Brain microvascular endothelial cell (primary cell): Measurements from ENCODE around the gene HIRA.

Experiments
- DNase-seq: peaks from one replicate; pipeline ENCODE4 v3.0.0-alpha.2; 2020
- H3K27ac ChIP-seq: fragments of 250-450 bp; sonication (Bioruptor Pico); 2 replicates; pipeline ENCODE4 v1.5.1; 2020; ENCODE audit warnings: mild to moderate bottlenecking, moderate library complexity
- H3K27me3 ChIP-seq: fragments of 250-450 bp; sonication (Bioruptor Pico); replicated peaks from 2 replicates; pipeline ENCODE4 v1.5.1; 2020; ENCODE audit warnings: mild to moderate bottlenecking
- H3K36me3 ChIP-seq: fragments of 250-450 bp; sonication (Bioruptor Pico); replicated peaks from 2 replicates; pipeline ENCODE4 v1.5.1; 2020; ENCODE audit warnings: mild to moderate bottlenecking
- H3K4me3 ChIP-seq: 2 replicates; pipeline ENCODE4 v1.5.1; 2011; ENCODE audit warnings: low read depth, mild to moderate bottlenecking, control low read depth, low read length, moderate library complexity
- CTCF ChIP-seq: IDR thresholded peaks from 2 replicates; pipeline ENCODE4 v1.5.1; 2011; ENCODE audit warnings: low read depth, mild to moderate bottlenecking, moderate library complexity, low read length, control low read depth, inconsistent platforms; ENCODE audit errors: missing control alignments
- in situ Hi-C: cut with HindIII; loops from 2 replicates; pipeline ENCODE4 v1.10.0; 2017; ENCODE audit warnings: low sequenced_read_pairs, low pct_ligation_motif_present

Gene HIRA

GRCh38 chr22:19406846-19407245, 24.7 kb downstream of the HIRA start:
- DNase-seq = no peak
- H3K27me3 ChIP-seq = no peaks in the 10 kb centered on the region
- H3K36me3 ChIP-seq = peaks cover 55% of the 10 kb centered on the region

GRCh38 chr22:19406281-19406811, 25.2 kb downstream of the HIRA start:
- Histone ChIP-seq H3K4me3 (no peak overlapping the region), H3K27me3 (no peaks in the 10 kb centered on the region), H3K27ac (no peak overlapping the region), H3K36me3 (peaks cover 60% of the 10 kb centered on the region)
- no peak for TF ChIP-seq CTCF
- in situ Hi-C loops = no loop called here
- no peak for DNase-seq

More at GRCh38 chr22:19406846-19407245, 24.7 kb downstream of the HIRA start:
- no peak overlapping the region for H3K27ac ChIP-seq
- no peak overlapping the region for H3K4me3 ChIP-seq
- no peak for TF ChIP-seq CTCF
- in situ Hi-C loops = no loop called here

- Histone ChIP-seq H3K27ac (no peak overlapping the region), H3K4me3 (no peak overlapping the region), H3K27me3 (no peaks in the 10 kb centered on the region), H3K36me3 (peaks cover 67% of the 10 kb centered on the region)
- TF ChIP-seq CTCF = no peak
- in situ Hi-C loops = no loop called here
- no peak for DNase-seq
These were observed 25.9 kb downstream of the HIRA start for GRCh38 chr22:19405652-19406051.

- DNase-seq = no peak
- in situ Hi-C loops = no loop called here
- H3K36me3 ChIP-seq = peaks cover 71% of the 10 kb centered on the region
- no peak overlapping the region for H3K27ac ChIP-seq
- TF ChIP-seq CTCF = no peak
- no peaks in the 10 kb centered on the region for H3K27me3 ChIP-seq
- no peak overlapping the region for H3K4me3 ChIP-seq
These were observed 26.4 kb downstream of the HIRA start for GRCh38 chr22:19405133-19405532.

- no peak overlapping the region for H3K4me3 ChIP-seq
- in situ Hi-C loops = no loop called here
- H3K27ac ChIP-seq = no peak overlapping the region
- no peak for TF ChIP-seq CTCF
- H3K36me3 ChIP-seq = peaks cover 68% of the 10 kb centered on the region
- no peak for DNase-seq
- no peaks in the 10 kb centered on the region for H3K27me3 ChIP-seq
These were observed 26.9 kb downstream of the HIRA start for GRCh38 chr22:19404676-19405075.

GRCh38 chr22:19402642-19403191, 28.8 kb downstream of the HIRA start:
- Histone ChIP-seq H3K4me3 (no peak overlapping the region), H3K27ac (no peak overlapping the region), H3K27me3 (no peaks in the 10 kb centered on the region), H3K36me3 (peaks cover 60% of the 10 kb centered on the region)
- no peak for DNase-seq
- no peak for TF ChIP-seq CTCF
- in situ Hi-C loops = no loop called here
